Liver (tissue), 9 donors: ENCODE results near the gene POC1A. TPM values are rescaled to one million over a fixed set of nuclear protein-coding genes. Genes with fewer than 3 reads are reported as not detected.

Experiments
- DNase-seq: peaks from one replicate; pipeline ENCODE4 v3.0.0-alpha.2; 2017; ENCODE audit warnings: low spot score
- H3K27ac ChIP-seq, 2 donors: one replicate each; pipeline ENCODE4 v1.7.0; 2013; ENCODE audit warnings: inconsistent platforms in 2 of 2, low read length in 2 of 2, control low read depth in 1 of 2, low read depth in 1 of 2, mild to moderate bottlenecking in 1 of 2
- H3K27me3 ChIP-seq, 4 donors: one replicate each; pipeline versions ENCODE4 v1.6.1 to v1.7.0; 2013; ENCODE audit warnings: low read length in 3 of 4, inconsistent platforms in 1 of 4, mild to moderate bottlenecking in 1 of 4, moderate library complexity in 1 of 4; ENCODE audit not compliant: control insufficient read depth in 4 of 4, insufficient read depth in 4 of 4
- H3K36me3 ChIP-seq, 4 donors: one replicate each; pipeline versions ENCODE4 v1.6.1 to v1.7.0; 2013; ENCODE audit warnings: low read length in 3 of 4, mild to moderate bottlenecking in 3 of 4, low read depth in 1 of 4, moderate library complexity in 1 of 4; ENCODE audit not compliant: control insufficient read depth in 4 of 4, insufficient read depth in 3 of 4
- H3K4me1 ChIP-seq, 4 donors: one replicate each; pipeline versions ENCODE4 v1.6.1 to v1.7.0; 2013; ENCODE audit warnings: low read length in 3 of 4, mild to moderate bottlenecking in 3 of 4, moderate library complexity in 1 of 4; ENCODE audit not compliant: control insufficient read depth in 4 of 4, insufficient read depth in 4 of 4
- H3K4me3 ChIP-seq, 3 donors: one replicate each; pipeline versions ENCODE4 v1.6.1 to v1.7.0; 2013; ENCODE audit warnings: low read length in 3 of 3, control low read depth in 1 of 3, low read depth in 1 of 3, mild to moderate bottlenecking in 1 of 3
- H3K9ac ChIP-seq, 2 donors: one replicate each; pipeline ENCODE4 v1.7.0; 2013; ENCODE audit warnings: low read length in 2 of 2, mild to moderate bottlenecking in 2 of 2, moderate library complexity in 2 of 2, control low read depth in 1 of 2, low read depth in 1 of 2
- H3K9me3 ChIP-seq, 4 donors: one replicate each; pipeline versions ENCODE4 v1.6.1 to v1.7.0; 2013; ENCODE audit warnings: low read length in 3 of 4; ENCODE audit not compliant: control insufficient read depth in 4 of 4
- EGR1 ChIP-seq, 2 donors: IDR thresholded peaks; 2 replicates each; pipeline ENCODE4 v1.6.1; 2016 to 2018; ENCODE audit warnings: antibody characterized with exemption in 2 of 2, low read depth in 2 of 2
- FOXA1 ChIP-seq: IDR thresholded peaks from 2 replicates; pipeline ENCODE4 v1.6.1; 2016; ENCODE audit warnings: antibody characterized with exemption
- FOXA2 ChIP-seq: IDR thresholded peaks from 2 replicates; pipeline ENCODE4 v1.6.1; 2016; ENCODE audit warnings: antibody characterized with exemption
- GABPA ChIP-seq, 2 donors: IDR thresholded peaks in 1 of 2; conservative IDR thresholded peaks in 1 of 2; 2 replicates each; pipeline ENCODE4 v1.6.1; 2016; ENCODE audit warnings: antibody characterized with exemption in 2 of 2, mild to moderate bottlenecking in 1 of 2, moderate library complexity in 1 of 2
- HNF4A ChIP-seq, 2 donors: conservative IDR thresholded peaks; 2 replicates each; pipeline ENCODE4 v1.6.1; 2016; ENCODE audit warnings: antibody characterized with exemption in 2 of 2, mild to moderate bottlenecking in 2 of 2
- HNF4G ChIP-seq: IDR thresholded peaks from 2 replicates; pipeline ENCODE4 v1.6.1; 2016; ENCODE audit warnings: antibody characterized with exemption
- JUND ChIP-seq, 2 donors: IDR thresholded peaks; 2 replicates each; pipeline ENCODE4 v1.6.1; 2016; ENCODE audit warnings: antibody characterized with exemption in 2 of 2
- NR2F2 ChIP-seq: IDR thresholded peaks from 2 replicates; pipeline ENCODE4 v1.6.1; 2016; ENCODE audit warnings: antibody characterized with exemption
- RAD21 ChIP-seq, 2 donors: IDR thresholded peaks; 2 replicates each; pipeline ENCODE4 v1.6.1; 2016; ENCODE audit warnings: antibody characterized with exemption in 2 of 2, mild to moderate bottlenecking in 2 of 2
- RXRA ChIP-seq, 2 donors: IDR thresholded peaks; 2 replicates each; pipeline ENCODE4 v1.6.1; 2017 to 2018; ENCODE audit warnings: antibody characterized with exemption in 2 of 2, mild to moderate bottlenecking in 1 of 2
- SP1 ChIP-seq: IDR thresholded peaks from 2 replicates; pipeline ENCODE4 v1.6.1; 2018; ENCODE audit warnings: antibody characterized with exemption, mild to moderate bottlenecking
- TAF1 ChIP-seq: conservative IDR thresholded peaks from 2 replicates; pipeline ENCODE4 v1.6.1; 2016; ENCODE audit warnings: antibody characterized with exemption, mild to moderate bottlenecking
- YY1 ChIP-seq: IDR thresholded peaks from 2 replicates; pipeline ENCODE4 v1.6.1; 2016; ENCODE audit warnings: antibody characterized with exemption, mild to moderate bottlenecking
- WGBS: extraction: QIAGEN DNeasy Blood & Tissue Kit; methylation state at CpG from one replicate; pipeline ENCODE4 v1.1.7; 2013; 5-methylcytosine and 5-hydroxymethylcytosine counted together
- polyA plus RNA-seq, 2 donors: library from polyadenylated mRNA; stranded (reverse) in 1 of 2; unstranded in 1 of 2; fragments of 200-250 nt in 1 of 2; fragments of >200 nt in 1 of 2; fragmentation: Nextera tagmentation in 1 of 2; extraction: Ambion mirVana in 1 of 2; gene quantifications; one replicate each; pipeline versions ENCODE4 v1.2.1 to v1.2.3, GENCODE V29; 2013 to 2015
- total RNA-seq, 2 donors: library from RNA; depleted of rRNA; stranded (reverse); fragments of >200 nt; gene quantifications; one replicate each; pipeline ENCODE4 v1.2.3, GENCODE V29; 2014
- TF ChIP-seq, protein P1 (sequence below): IDR thresholded peaks from 2 replicates; pipeline ENCODE4 v1.6.1; 2016; ENCODE audit warnings: antibody characterized with exemption
- TF ChIP-seq, protein P2 (sequence below): IDR thresholded peaks from 2 replicates; pipeline ENCODE4 v1.6.1; 2016; ENCODE audit warnings: antibody characterized with exemption
- TF ChIP-seq, protein P3 (sequence below): fragments of 150-350 bp; IDR thresholded peaks from 2 replicates; pipeline ENCODE4 v1.5.1; 2017; ENCODE audit warnings: improper control_type of control experiment, low read depth, low read length; ENCODE audit not compliant: missing input control
- TF ChIP-seq, protein P4 (sequence below): IDR thresholded peaks from 2 replicates; pipeline ENCODE4 v1.6.1; 2016; ENCODE audit warnings: antibody characterized with exemption
- TF ChIP-seq, protein P5 (sequence below): IDR thresholded peaks from 2 replicates; pipeline ENCODE4 v1.6.1; 2016; ENCODE audit warnings: antibody characterized with exemption, mild to moderate bottlenecking
- donor health status: healthy.
- donor health status: healthy.
- donor health status: healthy.
- donor health status: healthy.
- donor health status: healthy.

Gene POC1A
- total and polyA plus RNA-seq, 4 donors, result 1.4 to 12.7 (median 4.8) TPM

DNA sequence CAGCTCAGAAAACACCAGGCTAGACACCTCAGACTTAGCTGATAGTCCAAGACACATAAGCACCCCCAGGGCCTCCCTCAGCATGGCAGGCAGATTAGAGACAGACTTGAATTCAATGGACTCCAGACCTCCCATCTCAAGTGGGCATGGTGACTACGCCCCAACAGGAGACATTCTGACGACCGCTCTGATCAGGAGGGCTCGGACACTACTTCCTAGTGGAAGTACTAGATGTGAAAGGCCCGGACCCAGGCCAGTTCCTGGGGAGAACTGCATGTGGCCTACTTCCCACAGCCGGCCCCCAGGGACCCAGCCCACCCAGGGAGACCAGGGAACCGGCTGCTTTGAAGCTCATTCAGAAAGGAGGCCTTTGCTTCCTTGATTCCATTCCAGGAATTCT is 16.9 kb downstream of the POC1A start:
- Histone ChIP-seq H3K4me1 (no peaks in the 10 kb centered on the region), H3K9ac (no peak overlapping the region), H3K9me3 (no peaks in the 10 kb centered on the region), H3K36me3 (no peaks in the 10 kb centered on the region), H3K4me3 (no peak overlapping the region), H3K27ac (no peak overlapping the region), H3K27me3 (no peaks in the 10 kb centered on the region)
- no peak for TF ChIP-seq GABPA (IDR thresholded peaks at IDR 0.05 in 1 of 2, conservative IDR thresholded peaks at IDR 0.05 in 1 of 2)
- TF ChIP-seq, protein P1, sequence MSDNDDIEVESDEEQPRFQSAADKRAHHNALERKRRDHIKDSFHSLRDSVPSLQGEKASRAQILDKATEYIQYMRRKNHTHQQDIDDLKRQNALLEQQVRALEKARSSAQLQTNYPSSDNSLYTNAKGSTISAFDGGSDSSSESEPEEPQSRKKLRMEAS, result no peak
- no peak for TF ChIP-seq TAF1
- TF ChIP-seq EGR1 (IDR thresholded peaks at IDR 0.05; ENCODE audit: low read depth in 2 of 2), result no peak
- TF ChIP-seq FOXA1, result no peak
- TF ChIP-seq, protein P2, sequence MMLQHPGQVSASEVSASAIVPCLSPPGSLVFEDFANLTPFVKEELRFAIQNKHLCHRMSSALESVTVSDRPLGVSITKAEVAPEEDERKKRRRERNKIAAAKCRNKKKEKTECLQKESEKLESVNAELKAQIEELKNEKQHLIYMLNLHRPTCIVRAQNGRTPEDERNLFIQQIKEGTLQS, result no peak
- no peak for TF ChIP-seq HNF4A (conservative IDR thresholded peaks at IDR 0.05)
- no peak for TF ChIP-seq JUND (IDR thresholded peaks at IDR 0.05)
- no peak for TF ChIP-seq RAD21 (IDR thresholded peaks at IDR 0.05)
- TF ChIP-seq NR2F2, result no peak
- no peak for TF ChIP-seq HNF4G
- TF ChIP-seq FOXA2, result no peak
- TF ChIP-seq, protein P3, sequence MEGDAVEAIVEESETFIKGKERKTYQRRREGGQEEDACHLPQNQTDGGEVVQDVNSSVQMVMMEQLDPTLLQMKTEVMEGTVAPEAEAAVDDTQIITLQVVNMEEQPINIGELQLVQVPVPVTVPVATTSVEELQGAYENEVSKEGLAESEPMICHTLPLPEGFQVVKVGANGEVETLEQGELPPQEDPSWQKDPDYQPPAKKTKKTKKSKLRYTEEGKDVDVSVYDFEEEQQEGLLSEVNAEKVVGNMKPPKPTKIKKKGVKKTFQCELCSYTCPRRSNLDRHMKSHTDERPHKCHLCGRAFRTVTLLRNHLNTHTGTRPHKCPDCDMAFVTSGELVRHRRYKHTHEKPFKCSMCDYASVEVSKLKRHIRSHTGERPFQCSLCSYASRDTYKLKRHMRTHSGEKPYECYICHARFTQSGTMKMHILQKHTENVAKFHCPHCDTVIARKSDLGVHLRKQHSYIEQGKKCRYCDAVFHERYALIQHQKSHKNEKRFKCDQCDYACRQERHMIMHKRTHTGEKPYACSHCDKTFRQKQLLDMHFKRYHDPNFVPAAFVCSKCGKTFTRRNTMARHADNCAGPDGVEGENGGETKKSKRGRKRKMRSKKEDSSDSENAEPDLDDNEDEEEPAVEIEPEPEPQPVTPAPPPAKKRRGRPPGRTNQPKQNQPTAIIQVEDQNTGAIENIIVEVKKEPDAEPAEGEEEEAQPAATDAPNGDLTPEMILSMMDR, result no peak
- TF ChIP-seq, protein P4, sequence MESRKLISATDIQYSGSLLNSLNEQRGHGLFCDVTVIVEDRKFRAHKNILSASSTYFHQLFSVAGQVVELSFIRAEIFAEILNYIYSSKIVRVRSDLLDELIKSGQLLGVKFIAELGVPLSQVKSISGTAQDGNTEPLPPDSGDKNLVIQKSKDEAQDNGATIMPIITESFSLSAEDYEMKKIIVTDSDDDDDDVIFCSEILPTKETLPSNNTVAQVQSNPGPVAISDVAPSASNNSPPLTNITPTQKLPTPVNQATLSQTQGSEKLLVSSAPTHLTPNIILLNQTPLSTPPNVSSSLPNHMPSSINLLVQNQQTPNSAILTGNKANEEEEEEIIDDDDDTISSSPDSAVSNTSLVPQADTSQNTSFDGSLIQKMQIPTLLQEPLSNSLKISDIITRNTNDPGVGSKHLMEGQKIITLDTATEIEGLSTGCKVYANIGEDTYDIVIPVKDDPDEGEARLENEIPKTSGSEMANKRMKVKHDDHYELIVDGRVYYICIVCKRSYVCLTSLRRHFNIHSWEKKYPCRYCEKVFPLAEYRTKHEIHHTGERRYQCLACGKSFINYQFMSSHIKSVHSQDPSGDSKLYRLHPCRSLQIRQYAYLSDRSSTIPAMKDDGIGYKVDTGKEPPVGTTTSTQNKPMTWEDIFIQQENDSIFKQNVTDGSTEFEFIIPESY, result no peak
- TF ChIP-seq SP1, result no peak
- TF ChIP-seq YY1, result no peak
- TF ChIP-seq RXRA (IDR thresholded peaks at IDR 0.05), result no peak
- DNase-seq, result no peak
- 95% methylated on average over 7 of the region's 7 CpGs for WGBS

DNA sequence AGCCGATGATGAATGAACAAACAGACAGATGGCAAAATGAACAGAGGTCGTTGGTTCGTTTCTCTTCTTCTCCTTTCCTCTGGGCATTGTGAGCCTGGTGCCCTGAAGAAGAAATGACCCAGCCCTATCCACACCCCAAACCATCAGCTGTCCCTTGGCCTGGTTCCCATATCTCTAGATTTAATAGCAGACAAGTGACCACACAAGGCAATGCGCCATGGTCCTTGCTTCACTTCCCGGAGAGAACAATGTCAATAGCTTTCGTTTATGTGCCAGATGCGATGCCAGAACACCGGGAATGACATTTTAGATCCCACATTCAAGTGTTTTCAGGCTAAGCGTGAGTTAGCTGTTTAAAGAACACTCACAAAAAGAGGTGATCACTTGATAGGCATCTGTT is 17.7 kb downstream of the POC1A start:
- Histone ChIP-seq H3K9me3 (no peaks in the 10 kb centered on the region), H3K27ac (no peak overlapping the region), H3K36me3 (no peaks in the 10 kb centered on the region), H3K9ac (no peak overlapping the region), H3K27me3 (no peaks in the 10 kb centered on the region), H3K4me1 (no peaks in the 10 kb centered on the region), H3K4me3 (no peak overlapping the region)
- DNase-seq, result no peak
- 63% methylated on average over 9 of the region's 9 CpGs for WGBS
- no peak for TF ChIP-seq GABPA (IDR thresholded peaks at IDR 0.05 in 1 of 2, conservative IDR thresholded peaks at IDR 0.05 in 1 of 2)
- no peak for TF ChIP-seq HNF4G
- TF ChIP-seq YY1, result no peak
- TF ChIP-seq, protein P1, result no peak
- TF ChIP-seq RAD21 (IDR thresholded peaks at IDR 0.05), result no peak
- TF ChIP-seq, protein P4, result no peak
- peak; percentile 24 for TF ChIP-seq SP1
- TF ChIP-seq TAF1, result no peak
- no peak for TF ChIP-seq JUND (IDR thresholded peaks at IDR 0.05)
- TF ChIP-seq, protein P3, result no peak
- TF ChIP-seq, protein P2, result no peak
- no peak for TF ChIP-seq EGR1 (IDR thresholded peaks at IDR 0.05; ENCODE audit: low read depth in 2 of 2)
- TF ChIP-seq RXRA (IDR thresholded peaks at IDR 0.05), result peak in 1 of 2 donors; percentile 45
- peak; percentile 72 for TF ChIP-seq FOXA1
- TF ChIP-seq, protein P5, sequence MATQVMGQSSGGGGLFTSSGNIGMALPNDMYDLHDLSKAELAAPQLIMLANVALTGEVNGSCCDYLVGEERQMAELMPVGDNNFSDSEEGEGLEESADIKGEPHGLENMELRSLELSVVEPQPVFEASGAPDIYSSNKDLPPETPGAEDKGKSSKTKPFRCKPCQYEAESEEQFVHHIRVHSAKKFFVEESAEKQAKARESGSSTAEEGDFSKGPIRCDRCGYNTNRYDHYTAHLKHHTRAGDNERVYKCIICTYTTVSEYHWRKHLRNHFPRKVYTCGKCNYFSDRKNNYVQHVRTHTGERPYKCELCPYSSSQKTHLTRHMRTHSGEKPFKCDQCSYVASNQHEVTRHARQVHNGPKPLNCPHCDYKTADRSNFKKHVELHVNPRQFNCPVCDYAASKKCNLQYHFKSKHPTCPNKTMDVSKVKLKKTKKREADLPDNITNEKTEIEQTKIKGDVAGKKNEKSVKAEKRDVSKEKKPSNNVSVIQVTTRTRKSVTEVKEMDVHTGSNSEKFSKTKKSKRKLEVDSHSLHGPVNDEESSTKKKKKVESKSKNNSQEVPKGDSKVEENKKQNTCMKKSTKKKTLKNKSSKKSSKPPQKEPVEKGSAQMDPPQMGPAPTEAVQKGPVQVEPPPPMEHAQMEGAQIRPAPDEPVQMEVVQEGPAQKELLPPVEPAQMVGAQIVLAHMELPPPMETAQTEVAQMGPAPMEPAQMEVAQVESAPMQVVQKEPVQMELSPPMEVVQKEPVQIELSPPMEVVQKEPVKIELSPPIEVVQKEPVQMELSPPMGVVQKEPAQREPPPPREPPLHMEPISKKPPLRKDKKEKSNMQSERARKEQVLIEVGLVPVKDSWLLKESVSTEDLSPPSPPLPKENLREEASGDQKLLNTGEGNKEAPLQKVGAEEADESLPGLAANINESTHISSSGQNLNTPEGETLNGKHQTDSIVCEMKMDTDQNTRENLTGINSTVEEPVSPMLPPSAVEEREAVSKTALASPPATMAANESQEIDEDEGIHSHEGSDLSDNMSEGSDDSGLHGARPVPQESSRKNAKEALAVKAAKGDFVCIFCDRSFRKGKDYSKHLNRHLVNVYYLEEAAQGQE, result no peak
- TF ChIP-seq HNF4A (conservative IDR thresholded peaks at IDR 0.05), result peak in 1 of 2 donors; percentile 25
